Measurements from ENCODE around the gene ARIH1.

GRCh38 chr15:72492733-72493132 is 18.6 kb downstream of the ARIH1 start:
- TF ChIP-seq, protein P1, sequence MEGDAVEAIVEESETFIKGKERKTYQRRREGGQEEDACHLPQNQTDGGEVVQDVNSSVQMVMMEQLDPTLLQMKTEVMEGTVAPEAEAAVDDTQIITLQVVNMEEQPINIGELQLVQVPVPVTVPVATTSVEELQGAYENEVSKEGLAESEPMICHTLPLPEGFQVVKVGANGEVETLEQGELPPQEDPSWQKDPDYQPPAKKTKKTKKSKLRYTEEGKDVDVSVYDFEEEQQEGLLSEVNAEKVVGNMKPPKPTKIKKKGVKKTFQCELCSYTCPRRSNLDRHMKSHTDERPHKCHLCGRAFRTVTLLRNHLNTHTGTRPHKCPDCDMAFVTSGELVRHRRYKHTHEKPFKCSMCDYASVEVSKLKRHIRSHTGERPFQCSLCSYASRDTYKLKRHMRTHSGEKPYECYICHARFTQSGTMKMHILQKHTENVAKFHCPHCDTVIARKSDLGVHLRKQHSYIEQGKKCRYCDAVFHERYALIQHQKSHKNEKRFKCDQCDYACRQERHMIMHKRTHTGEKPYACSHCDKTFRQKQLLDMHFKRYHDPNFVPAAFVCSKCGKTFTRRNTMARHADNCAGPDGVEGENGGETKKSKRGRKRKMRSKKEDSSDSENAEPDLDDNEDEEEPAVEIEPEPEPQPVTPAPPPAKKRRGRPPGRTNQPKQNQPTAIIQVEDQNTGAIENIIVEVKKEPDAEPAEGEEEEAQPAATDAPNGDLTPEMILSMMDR (IDR thresholded peaks at IDR 0.05), result no peak
- TF ChIP-seq POLR2A (IDR thresholded peaks at IDR 0.05), result no peak

Measured in uterus (tissue), 2 donors.